ENCODE results near the gene GPRC5D. TPM values are rescaled to one million over a fixed set of nuclear protein-coding genes. Genes with fewer than 3 reads are reported as not detected.

GPRC5D gene
- polyA plus RNA-seq, 3 donors = 0.49 TPM; not detected in 2

- no CpG with 5 or more reads among the region's 4 CpGs for WGBS (ENCODE audit: insufficient coverage)
- Histone ChIP-seq H3K4me3 (replicated peaks in 1 of 3; ENCODE audit: low read depth in 2 of 3, low read length in 3 of 3) (no peak overlapping the region), H3K4me1 (ENCODE audit: control insufficient read depth in 1 of 2, insufficient read depth in 2 of 2, low read length in 2 of 2) (no peaks in the 10 kb centered on the region), H3K36me3 (replicated peaks in 1 of 2; ENCODE audit: control insufficient read depth in 1 of 2, insufficient read depth in 2 of 2, low read length in 2 of 2) (no peaks in the 10 kb centered on the region), H2AFZ (ENCODE audit: insufficient read depth, low read depth, low read length, poor library complexity, severe bottlenecking) (no peak overlapping the region), H3K79me2 (ENCODE audit: insufficient read depth, low read length) (no peaks in the 10 kb centered on the region), H3K27me3 (ENCODE audit: control insufficient read depth in 2 of 2, insufficient read depth in 2 of 2, low read length in 2 of 2) (no peaks in the 10 kb centered on the region), H3K9ac (ENCODE audit: insufficient read depth, low read length, poor library complexity, severe bottlenecking) (no peak overlapping the region), H4K20me1 (ENCODE audit: insufficient read depth, low read length) (no peaks in the 10 kb centered on the region), H3K27ac (ENCODE audit: low read depth in 1 of 2, low read length in 2 of 2) (no peak overlapping the region), H3K4me2 (replicated peaks; ENCODE audit: extremely low read depth, low read length, poor library complexity, severe bottlenecking) (no peak overlapping the region), H3K9me3 (replicated peaks in 1 of 2; ENCODE audit: control insufficient read depth in 1 of 2, insufficient read depth in 1 of 2, low read length in 2 of 2) (no peaks in the 10 kb centered on the region)
- no peak overlapping the region for H3K27ac Mint-ChIP-seq
- peaks cover 0 to 8% (median 2%) of the 10 kb centered on the region in 7 donors for H3K9me3 Mint-ChIP-seq
- no peaks in the 10 kb centered on the region for H3K36me3 Mint-ChIP-seq
- intact Hi-C loops (cut with micrococcal nuclease) = no loop called here
- no peaks in the 10 kb centered on the region for H3K4me1 Mint-ChIP-seq
- DNase-seq = no peak
- peaks cover 0 to 3% (median 3%) of the 10 kb centered on the region in 3 donors for H3K27me3 Mint-ChIP-seq (ENCODE audit: low read depth in 3 of 3)
- no peak for TF ChIP-seq CTCF (IDR thresholded peaks at IDR 0.05)
- no peak overlapping the region for H3K4me3 Mint-ChIP-seq
These were observed 2.4 kb upstream of the GPRC5D start for GRCh38 chr12:12954356-12954755.

- Histone ChIP-seq H3K27me3 (ENCODE audit: control insufficient read depth in 2 of 2, insufficient read depth in 2 of 2, low read length in 2 of 2) (no peaks in the 10 kb centered on the region), H3K36me3 (replicated peaks in 1 of 2; ENCODE audit: control insufficient read depth in 1 of 2, insufficient read depth in 2 of 2, low read length in 2 of 2) (no peaks in the 10 kb centered on the region), H4K20me1 (ENCODE audit: insufficient read depth, low read length) (no peaks in the 10 kb centered on the region), H3K27ac (ENCODE audit: low read depth in 1 of 2, low read length in 2 of 2) (no peak overlapping the region), H3K9me3 (replicated peaks in 1 of 2; ENCODE audit: control insufficient read depth in 1 of 2, insufficient read depth in 1 of 2, low read length in 2 of 2) (no peaks in the 10 kb centered on the region), H2AFZ (ENCODE audit: insufficient read depth, low read depth, low read length, poor library complexity, severe bottlenecking) (no peak overlapping the region), H3K4me2 (replicated peaks; ENCODE audit: extremely low read depth, low read length, poor library complexity, severe bottlenecking) (no peak overlapping the region), H3K4me3 (replicated peaks in 1 of 3; ENCODE audit: low read depth in 2 of 3, low read length in 3 of 3) (no peak overlapping the region), H3K9ac (ENCODE audit: insufficient read depth, low read length, poor library complexity, severe bottlenecking) (no peak overlapping the region), H3K4me1 (ENCODE audit: control insufficient read depth in 1 of 2, insufficient read depth in 2 of 2, low read length in 2 of 2) (no peaks in the 10 kb centered on the region), H3K79me2 (ENCODE audit: insufficient read depth, low read length) (no peaks in the 10 kb centered on the region)
- H3K4me3 Mint-ChIP-seq = no peak overlapping the region
- no peaks in the 10 kb centered on the region for H3K36me3 Mint-ChIP-seq
- peaks cover 0 to 7% (median 2%) of the 10 kb centered on the region in 7 donors for H3K9me3 Mint-ChIP-seq
- no CpG with 5 or more reads among the region's 1 CpG for WGBS (ENCODE audit: insufficient coverage)
- intact Hi-C loops (cut with micrococcal nuclease) = no loop called here
- no peak for TF ChIP-seq CTCF (IDR thresholded peaks at IDR 0.05)
- no peaks in the 10 kb centered on the region for H3K4me1 Mint-ChIP-seq
- H3K27me3 Mint-ChIP-seq (ENCODE audit: low read depth in 3 of 3) = peaks cover 1 to 4% (median 2%) of the 10 kb centered on the region in 3 donors
- H3K27ac Mint-ChIP-seq = no peak overlapping the region
- DNase-seq = no peak
These were observed 466 bp downstream of the GPRC5D start for GRCh38 chr12:12951504-12951903.
